Measurements from ENCODE around the gene DLGAP1.

GRCh38 chr18:3874125-3874524 lies 581.0 kb downstream of the DLGAP1 start:
- TF ChIP-seq CTCF (IDR thresholded peaks at IDR 0.05), result no peak
- no peak for TF ChIP-seq POLR2AphosphoS5 (IDR thresholded peaks at IDR 0.05)
- TF ChIP-seq POLR2A (IDR thresholded peaks at IDR 0.05), result no peak
